GM19455 (cell line): ENCODE measurements around the gene L3MBTL4.

ENCODE experiments used
- ATAC-seq: cut with Tn5 transposase; IDR thresholded peaks from one replicate; pipeline ENCODE4 v1.9.1; 2021; ENCODE audit not compliant: unreplicated experiment

Gene L3MBTL4

GRCh38 chr18:6367208-6367607 lies 47.5 kb downstream of the L3MBTL4 start:
- ATAC-seq, result no peak

GRCh38 chr18:6366776-6367175 lies 47.9 kb downstream of the L3MBTL4 start:
- no peak for ATAC-seq

GRCh38 chr18:6365385-6365784 lies 49.3 kb downstream of the L3MBTL4 start:
- ATAC-seq, result no peak

DNA sequence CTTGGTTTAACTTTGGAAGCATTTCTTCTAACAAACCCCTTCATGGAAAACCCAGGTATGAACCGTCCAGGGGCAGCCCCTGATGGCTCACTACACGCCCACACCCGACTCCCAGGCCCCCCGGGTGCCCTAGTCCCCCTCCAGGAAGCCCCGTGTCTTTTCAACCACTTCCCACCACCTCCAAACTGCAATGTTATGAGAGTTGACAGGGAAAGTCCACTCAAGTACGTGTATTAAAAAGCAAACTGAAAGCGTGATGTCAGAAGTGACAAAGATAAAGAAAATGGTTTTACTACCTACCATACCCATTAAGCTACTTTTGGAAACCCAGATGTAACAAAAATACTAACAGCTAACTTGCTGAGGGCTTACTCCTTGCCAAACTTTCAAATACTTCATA lies 51.5 kb downstream of the L3MBTL4 start:
- ATAC-seq, result peak; percentile 71

DNA sequence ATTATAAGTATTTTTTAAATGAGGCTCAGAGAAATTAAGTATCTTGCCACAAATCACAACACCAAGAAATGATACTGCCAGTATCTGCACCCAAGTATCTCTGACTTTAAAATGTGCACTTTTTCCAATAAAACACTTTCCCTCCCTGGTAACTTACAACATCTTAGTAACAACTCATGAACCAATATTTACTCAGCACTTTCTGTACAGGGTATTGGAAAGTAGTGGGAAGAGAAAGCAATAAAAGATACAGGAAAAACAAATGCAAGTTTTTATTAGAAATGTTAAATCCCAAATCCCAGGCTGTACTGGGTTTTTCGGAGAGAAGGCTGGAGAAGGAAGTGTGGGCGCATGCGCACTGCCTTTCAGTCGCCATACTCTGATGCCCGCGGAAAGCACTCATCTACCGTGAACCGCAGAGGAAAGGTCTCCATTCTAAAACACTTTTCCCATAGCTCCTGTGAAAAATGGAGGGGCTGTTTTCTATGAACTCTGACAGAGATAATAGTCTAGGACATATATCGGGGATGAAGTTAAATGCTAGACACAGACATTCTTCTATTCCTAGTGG lies 52.1 kb downstream of the L3MBTL4 start:
- ATAC-seq, result no peak

DNA sequence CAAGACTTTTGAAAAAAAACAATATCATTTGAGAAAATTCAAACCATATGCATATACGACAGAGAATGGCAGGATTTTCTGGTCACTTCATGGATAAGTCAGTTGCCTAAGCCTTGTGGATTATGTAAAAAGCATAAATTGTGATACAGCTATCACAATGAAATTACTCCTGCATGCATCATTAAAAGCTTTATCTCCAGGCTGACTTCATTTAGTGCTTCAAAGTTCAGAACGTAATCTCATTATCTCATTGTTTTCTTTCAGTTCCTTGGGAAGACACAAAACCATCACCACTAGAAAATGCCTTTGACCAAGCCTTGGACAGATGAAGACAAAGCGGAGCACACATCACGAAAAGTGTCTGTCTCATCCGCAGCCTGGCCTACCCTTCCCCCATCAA lies 57.0 kb downstream of the L3MBTL4 start:
- ATAC-seq, result no peak

- peak; percentile 54 for ATAC-seq
These were observed 58.7 kb downstream of the L3MBTL4 start for GRCh38 chr18:6355789-6356589.

GRCh38 chr18:6352275-6352674 lies 62.4 kb downstream of the L3MBTL4 start:
- no peak for ATAC-seq

GRCh38 chr18:6342990-6343389 lies 71.7 kb downstream of the L3MBTL4 start:
- no peak for ATAC-seq

GRCh38 chr18:6341709-6342108 lies 73.0 kb downstream of the L3MBTL4 start:
- ATAC-seq, result no peak

- ATAC-seq, result no peak
These were observed 73.4 kb downstream of the L3MBTL4 start for GRCh38 chr18:6341303-6341702.

- no peak for ATAC-seq
These were observed 74.6 kb downstream of the L3MBTL4 start for GRCh38 chr18:6340121-6340520.

GRCh38 chr18:6336239-6336638 lies 78.5 kb downstream of the L3MBTL4 start:
- no peak for ATAC-seq

GRCh38 chr18:6333981-6334380 lies 80.7 kb downstream of the L3MBTL4 start:
- no peak for ATAC-seq

GRCh38 chr18:6331872-6332271 lies 82.8 kb downstream of the L3MBTL4 start:
- no peak for ATAC-seq

DNA sequence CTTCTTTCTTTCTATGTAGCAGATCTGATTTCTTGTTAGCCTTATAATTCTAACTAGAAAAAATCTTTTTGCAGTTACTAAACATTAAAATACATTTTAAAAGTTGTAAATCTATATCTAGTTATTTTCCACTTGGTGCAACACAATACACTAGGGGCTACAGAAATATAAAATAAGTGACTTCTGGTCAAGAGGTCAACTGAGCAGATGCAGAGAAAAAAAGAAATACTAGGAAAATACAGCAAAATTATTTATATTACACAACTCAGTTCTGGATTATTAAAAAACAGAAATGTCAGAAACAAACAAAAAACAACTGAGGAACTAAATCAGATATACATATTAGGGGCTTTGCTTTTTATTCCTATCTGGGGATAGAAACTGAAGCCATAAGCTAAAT lies 83.9 kb downstream of the L3MBTL4 start:
- no peak for ATAC-seq

DNA sequence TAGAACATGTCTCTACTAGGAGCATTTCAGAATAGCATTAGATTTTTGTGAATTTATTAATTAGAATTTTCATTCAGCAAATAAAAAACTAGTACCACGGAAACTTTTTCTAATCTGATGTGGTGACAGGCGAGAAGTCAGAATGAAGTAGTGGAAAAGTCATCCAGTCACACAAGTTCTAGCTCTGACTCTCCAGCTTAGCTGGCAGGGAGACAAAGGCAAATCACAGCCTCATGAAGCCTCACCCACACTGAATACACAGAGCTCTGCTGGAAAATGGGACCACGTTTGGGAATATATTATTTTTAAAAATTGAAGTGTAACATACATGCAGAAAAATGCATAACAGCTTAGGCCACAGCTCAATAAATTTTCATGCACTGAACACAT lies 86.1 kb downstream of the L3MBTL4 start:
- no peak for ATAC-seq

GRCh38 chr18:6327895-6328620 lies 86.7 kb downstream of the L3MBTL4 start:
- ATAC-seq, result no peak

DNA sequence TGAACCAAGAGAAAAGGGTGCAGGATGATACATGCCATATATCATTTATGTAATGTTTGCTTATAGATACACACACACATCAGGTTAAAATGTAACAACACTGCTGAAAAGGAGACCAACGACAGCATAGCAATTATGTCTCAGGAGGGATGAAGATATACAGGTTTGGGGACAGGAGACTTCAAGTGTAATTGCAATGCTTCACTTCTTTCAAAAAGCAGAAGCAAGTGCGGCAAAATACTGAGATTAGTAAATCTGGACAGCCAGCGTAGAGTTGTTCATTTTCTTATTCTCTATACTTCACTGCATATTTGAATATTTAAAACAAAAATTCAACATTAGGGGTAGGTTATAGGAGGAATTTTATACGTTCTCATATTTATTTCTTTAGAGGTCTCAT lies 87.2 kb downstream of the L3MBTL4 start:
- no peak for ATAC-seq

DNA sequence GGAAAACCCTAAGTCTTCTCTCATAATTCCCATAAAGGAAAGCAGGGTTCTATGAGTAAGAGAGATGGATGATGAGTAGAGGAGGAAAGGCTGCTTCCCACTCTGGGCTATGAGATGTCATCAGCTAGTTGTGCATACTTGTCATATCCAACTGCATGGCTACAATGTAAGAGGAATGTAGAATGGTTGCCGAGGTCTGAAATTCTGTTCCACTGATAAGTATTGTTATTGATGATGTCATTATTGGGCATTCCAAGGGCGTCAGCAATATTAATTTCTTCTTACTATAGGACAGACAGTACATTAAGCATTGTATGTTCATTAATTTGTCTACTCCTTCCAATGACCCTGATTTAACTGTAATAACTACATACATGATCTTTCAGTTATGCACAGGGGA lies 88.1 kb downstream of the L3MBTL4 start:
- no peak for ATAC-seq

GRCh38 chr18:6323319-6323889 lies 91.3 kb downstream of the L3MBTL4 start:
- no peak for ATAC-seq
